AG04450 (cell line): ENCODE results near the gene HMGXB3. TPM values are rescaled to one million over a fixed set of nuclear protein-coding genes. Genes with fewer than 3 reads are reported as not detected.

ENCODE experiments used
- CTCF ChIA-PET: fragments of 300-600, 350-600 bp; formaldehyde crosslinking; extraction: SDS; loops from one replicate; lab custom pipeline; 2022; ENCODE audit warnings: antibody characterized with exemption, inconsistent platforms; lab: Charles Lee
- POLR2A ChIA-PET: fragments of 350-600 bp; formaldehyde crosslinking; extraction: SDS; loops from one replicate; lab custom pipeline; 2021; ENCODE audit warnings: antibody characterized with exemption, inconsistent platforms; lab: Yijun Ruan, JAX
- DNase-seq: peaks from one replicate; pipeline ENCODE4 v3.0.0-alpha.2; 2011; ENCODE audit warnings: low read depth, low spot score
- H3K27ac ChIP-seq: one replicate; pipeline ENCODE4 v1.5.1; 2012; ENCODE audit warnings: low read depth, low read length, control low read depth
- H3K27me3 ChIP-seq: one replicate; pipeline ENCODE4 v1.6.0; 2012; ENCODE audit warnings: low read length; ENCODE audit not compliant: control insufficient read depth, insufficient read depth
- H3K4me3 ChIP-seq: 2 replicates; pipeline ENCODE4 v1.5.1; 2011; ENCODE audit warnings: mild to moderate bottlenecking, low read depth, low read length, control low read depth
- H3K9me3 ChIP-seq: 2 replicates; pipeline ENCODE4 v1.5.1; 2012; ENCODE audit warnings: low read length; ENCODE audit not compliant: control insufficient read depth, insufficient read depth
- CTCF ChIP-seq: IDR thresholded peaks from 2 replicates; pipeline ENCODE4 v1.5.1; 2011; ENCODE audit warnings: low read depth, low read length, control low read depth, inconsistent platforms
- polyA plus RNA-seq: library from polyadenylated mRNA; depleted of rRNA; stranded (reverse); fragments of >200 nt; gene quantifications from 2 replicates; pipeline ENCODE4 v1.2.3, GENCODE V29; 2011

The HMGXB3 gene
- polyA plus RNA-seq, 1 experiment, result 37.0 TPM

GRCh38 chr5:149961186-149961685, 39.3 kb upstream of the HMGXB3 start:
- H3K9me3 ChIP-seq, result no peaks in the 10 kb centered on the region; the same call in 1 of the 2 replicates
- no peak for TF ChIP-seq CTCF
- ChIA-PET CTCF (interaction anchor here (0.6 to 11.5 kb wide), 24 partner anchors 9 to 324 kb away, joined by 3 to 367 read pairs (median 6); no protein-coding TSS in a partner anchor), POLR2A (interaction anchor here (0.6 to 1.5 kb wide), 2 partner anchors 39 to 156 kb away, joined by 3 to 7 read pairs; partner anchors contain the start of genes HMGXB3 and TIGD6)
- no peak overlapping the region for H3K27ac ChIP-seq
- no peak for DNase-seq
- peak overlapping the region; percentile 75 for H3K4me3 ChIP-seq
- no peaks in the 10 kb centered on the region for H3K27me3 ChIP-seq

- Histone ChIP-seq H3K4me3 (no peak overlapping the region), H3K27me3 (no peaks in the 10 kb centered on the region), H3K27ac (no peak overlapping the region), H3K9me3 (no peaks in the 10 kb centered on the region; the same call in 1 of the 2 replicates)
- POLR2A ChIA-PET, result interaction anchor here (0.6 to 1.1 kb wide), 4 partner anchors 14 to 293 kb away, joined by 3 to 12 read pairs (median 5); no protein-coding TSS in a partner anchor
- DNase-seq, result no peak
- CTCF ChIA-PET, result interaction anchor here (0.6 to 11.5 kb wide), 31 partner anchors 9 to 337 kb away, joined by 3 to 367 read pairs (median 5); no protein-coding TSS in a partner anchor
- TF ChIP-seq CTCF, result peak; percentile 74
These were observed 38.6 kb upstream of the HMGXB3 start for GRCh38 chr5:149961957-149962409.

GRCh38 chr5:149962601-149963300, 37.8 kb upstream of the HMGXB3 start:
- no peak overlapping the region for H3K4me3 ChIP-seq
- ChIA-PET POLR2A (interaction anchor here (0.7 to 1.1 kb wide), 2 partner anchors 13 to 123 kb away, joined by 4 to 12 read pairs; no protein-coding TSS in a partner anchor), CTCF (interaction anchor here (0.7 to 11.5 kb wide), 23 partner anchors 8 to 338 kb away, joined by 3 to 367 read pairs (median 6); no protein-coding TSS in a partner anchor)
- TF ChIP-seq CTCF, result no peak
- no peaks in the 10 kb centered on the region for H3K27me3 ChIP-seq
- no peak overlapping the region for H3K27ac ChIP-seq
- H3K9me3 ChIP-seq, result no peaks in the 10 kb centered on the region; the same call in 1 of the 2 replicates
- DNase-seq, result no peak

- CTCF ChIA-PET, result interaction anchor here (1.9 to 11.5 kb wide), 5 partner anchors 16 to 129 kb away, joined by 9 to 367 read pairs (median 28); no protein-coding TSS in a partner anchor
- Histone ChIP-seq H3K9me3 (no peaks in the 10 kb centered on the region; the same call in 1 of the 2 replicates), H3K27ac (no peak overlapping the region), H3K27me3 (no peaks in the 10 kb centered on the region), H3K4me3 (no peak overlapping the region)
- no peak for TF ChIP-seq CTCF
- POLR2A ChIA-PET, result no interaction called here
- no peak for DNase-seq
These were observed 36.8 kb upstream of the HMGXB3 start for GRCh38 chr5:149963729-149964128.
